Measurements from ENCODE around the gene AMZ1. TPM values are rescaled to one million over a fixed set of nuclear protein-coding genes. Genes with fewer than 3 reads are reported as not detected.

Gene AMZ1
- total RNA-seq, 1 donor from 2014 or later: not detected

GRCh38 chr7:2716906-2717292 lies 28.9 kb downstream of the AMZ1 start:
- TF ChIP-seq CTCF (conservative IDR thresholded peaks at IDR 0.05): no peak
- no peaks in the 10 kb centered on the region for H3K9me3 Mint-ChIP-seq
- no peak for DNase-seq (ENCODE audit: low read depth, low spot score)
- peak overlapping the region; percentile 19 for H3K27ac Mint-ChIP-seq (ENCODE audit: unreplicated experiment)
- H3K36me3 Mint-ChIP-seq (ENCODE audit: low read depth): peaks cover 12% of the 10 kb centered on the region
- H3K4me1 Mint-ChIP-seq: peaks cover 35% of the 10 kb centered on the region
- H3K27me3 Mint-ChIP-seq (ENCODE audit: low read depth): no peaks in the 10 kb centered on the region
- H3K4me3 Mint-ChIP-seq: no peak overlapping the region

GRCh38 chr7:2717293-2718261 lies 29.6 kb downstream of the AMZ1 start:
- no peak overlapping the region for H3K4me3 Mint-ChIP-seq
- DNase-seq (ENCODE audit: low read depth, low spot score): no peak
- H3K27ac Mint-ChIP-seq (ENCODE audit: unreplicated experiment): no peak overlapping the region
- H3K27me3 Mint-ChIP-seq (ENCODE audit: low read depth): no peaks in the 10 kb centered on the region
- H3K9me3 Mint-ChIP-seq: no peaks in the 10 kb centered on the region
- H3K36me3 Mint-ChIP-seq (ENCODE audit: low read depth): peaks cover 12% of the 10 kb centered on the region
- no peak for TF ChIP-seq CTCF (conservative IDR thresholded peaks at IDR 0.05)
- peaks cover 35% of the 10 kb centered on the region for H3K4me1 Mint-ChIP-seq

GRCh38 chr7:2718296-2718965 lies 30.4 kb downstream of the AMZ1 start:
- peak overlapping the region; percentile 6 for H3K27ac Mint-ChIP-seq (ENCODE audit: unreplicated experiment)
- H3K9me3 Mint-ChIP-seq: no peaks in the 10 kb centered on the region
- no peak for DNase-seq (ENCODE audit: low read depth, low spot score)
- no peak for TF ChIP-seq CTCF (conservative IDR thresholded peaks at IDR 0.05)
- peaks cover 31% of the 10 kb centered on the region for H3K4me1 Mint-ChIP-seq
- H3K27me3 Mint-ChIP-seq (ENCODE audit: low read depth): no peaks in the 10 kb centered on the region
- no peak overlapping the region for H3K4me3 Mint-ChIP-seq
- peaks cover 15% of the 10 kb centered on the region for H3K36me3 Mint-ChIP-seq (ENCODE audit: low read depth)

GRCh38 chr7:2719007-2719406 lies 31.0 kb downstream of the AMZ1 start:
- DNase-seq (ENCODE audit: low read depth, low spot score): no peak
- peak; percentile 55 for TF ChIP-seq CTCF (conservative IDR thresholded peaks at IDR 0.05)
- Mint-ChIP-seq H3K36me3 (ENCODE audit: low read depth) (peaks cover 15% of the 10 kb centered on the region), H3K27me3 (ENCODE audit: low read depth) (no peaks in the 10 kb centered on the region), H3K4me3 (no peak overlapping the region), H3K4me1 (peaks cover 25% of the 10 kb centered on the region), H3K27ac (ENCODE audit: unreplicated experiment) (peak overlapping the region; percentile 6), H3K9me3 (no peaks in the 10 kb centered on the region)

GRCh38 chr7:2720024-2720423 lies 32.0 kb downstream of the AMZ1 start:
- Mint-ChIP-seq H3K4me3 (no peak overlapping the region), H3K9me3 (no peaks in the 10 kb centered on the region), H3K4me1 (peaks cover 15% of the 10 kb centered on the region), H3K36me3 (ENCODE audit: low read depth) (peaks cover 11% of the 10 kb centered on the region), H3K27ac (ENCODE audit: unreplicated experiment) (peak overlapping the region; percentile 83), H3K27me3 (ENCODE audit: low read depth) (no peaks in the 10 kb centered on the region)
- no peak for TF ChIP-seq CTCF (conservative IDR thresholded peaks at IDR 0.05)
- DNase-seq (ENCODE audit: low read depth, low spot score): no peak

All from neural crest cell (in vitro differentiated cells).